Measurements from ENCODE around the gene SYPL1. TPM values are rescaled to one million over a fixed set of nuclear protein-coding genes. Genes with fewer than 3 reads are reported as not detected.
A peak's percentile ranks its signal among the peaks of the same experiment; 100 is the strongest.

Gene SYPL1
- polyA plus RNA-seq, 1 of the 3 experiments (the other 2 are of a cell fraction): 72.4 TPM

DNA sequence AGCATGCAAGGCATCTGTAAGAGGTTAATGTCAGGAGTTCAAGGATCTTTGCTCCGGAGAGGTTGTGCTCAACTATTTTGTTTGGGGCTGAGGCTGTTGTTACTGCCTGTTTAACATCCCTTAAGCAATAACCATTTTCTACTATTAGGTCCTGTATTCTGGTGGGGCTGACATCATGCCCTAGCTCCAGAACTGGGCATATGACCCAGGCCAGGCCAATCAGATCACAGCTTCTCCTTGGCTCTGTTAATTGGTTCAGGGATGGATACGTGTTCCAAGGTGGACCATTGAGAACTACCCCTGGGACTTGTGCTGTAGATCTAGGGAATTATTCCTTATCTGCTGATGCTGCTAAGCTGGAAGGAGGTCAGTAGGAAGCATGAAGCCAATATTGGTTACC lies 67.0 kb downstream of the SYPL1 start:
- H3F3A ChIP-seq (replicated peaks; ENCODE audit: insufficient read depth): peaks cover 7% of the 10 kb centered on the region
- peak overlapping the region; percentile 3; the same call in 1 of the 2 replicates for H3K4me2 ChIP-seq
- H3K27me3 ChIP-seq (ENCODE audit: insufficient read depth): no peaks in the 10 kb centered on the region
- no peak overlapping the region for H3K9ac ChIP-seq
- TF ChIP-seq, protein P1, sequence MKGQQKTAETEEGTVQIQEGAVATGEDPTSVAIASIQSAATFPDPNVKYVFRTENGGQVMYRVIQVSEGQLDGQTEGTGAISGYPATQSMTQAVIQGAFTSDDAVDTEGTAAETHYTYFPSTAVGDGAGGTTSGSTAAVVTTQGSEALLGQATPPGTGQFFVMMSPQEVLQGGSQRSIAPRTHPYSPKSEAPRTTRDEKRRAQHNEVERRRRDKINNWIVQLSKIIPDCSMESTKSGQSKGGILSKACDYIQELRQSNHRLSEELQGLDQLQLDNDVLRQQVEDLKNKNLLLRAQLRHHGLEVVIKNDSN (IDR thresholded peaks at IDR 0.05; ENCODE audit: borderline replicate concordance, low read depth): peak; percentile 51; the same call in 1 of the 2 replicates
- no peak for TF ChIP-seq IRF3 (IDR thresholded peaks at IDR 0.05; ENCODE audit: low read depth, low read length)
- H3K79me2 ChIP-seq (ENCODE audit: insufficient read depth): no peaks in the 10 kb centered on the region
- H4K20me1 ChIP-seq (ENCODE audit: insufficient read depth): no peaks in the 10 kb centered on the region
- DNase-seq: no peak
- ChIA-PET POLR2A (no interaction called here), CTCF (interaction anchor here (0.7 to 13.6 kb wide), 11 partner anchors 14 to 402 kb away, joined by 3 to 356 read pairs (median 57); no protein-coding TSS in a partner anchor)
- no peak overlapping the region for H2AFZ ChIP-seq (ENCODE audit: low read depth)
- H3K4me3 ChIP-seq (ENCODE audit: low read depth in 2 of 2, low read length in 1 of 2): no peak overlapping the region
- H3K27ac ChIP-seq (ENCODE audit: low read depth in 2 of 2, low read length in 1 of 2): no peak overlapping the region
- H3K36me3 ChIP-seq (replicated peaks in 1 of 2; ENCODE audit: control insufficient read depth in 1 of 2, insufficient read depth in 2 of 2, low read length in 1 of 2): no peaks in the 10 kb centered on the region
- peaks cover 4 to 30% of the 10 kb centered on the region in 2 experiments; a peak in 1 of 4 replicates for H3K4me1 ChIP-seq (ENCODE audit: control insufficient read depth in 1 of 2, insufficient read depth in 2 of 2, low read depth in 1 of 2, low read length in 1 of 2)
- WGBS (ENCODE audit: low lambda C conversion rate): 87% methylated on average over 2 of the region's 2 CpGs
- no peaks in the 10 kb centered on the region for H3K9me2 ChIP-seq
- no peaks in the 10 kb centered on the region for H3K9me3 ChIP-seq

GRCh38 chr7:106042196-106042611 lies 69.9 kb downstream of the SYPL1 start:
- Histone ChIP-seq H3K9ac (no peak overlapping the region), H3K9me3 (no peaks in the 10 kb centered on the region), H3K36me3 (replicated peaks in 1 of 2; ENCODE audit: control insufficient read depth in 1 of 2, insufficient read depth in 2 of 2, low read length in 1 of 2) (no peaks in the 10 kb centered on the region), H3K27ac (ENCODE audit: low read depth in 2 of 2, low read length in 1 of 2) (no peak overlapping the region), H3K4me1 (ENCODE audit: control insufficient read depth in 1 of 2, insufficient read depth in 2 of 2, low read depth in 1 of 2, low read length in 1 of 2) (peaks cover 4 to 25% of the 10 kb centered on the region in 2 experiments; a peak in 2 of 4 replicates), H3K4me2 (0 out of 2 replicates have a peak overlapping the region, but pooled peaks have one; percentile 41), H3K9me2 (no peaks in the 10 kb centered on the region), H2AFZ (ENCODE audit: low read depth) (peak overlapping the region; percentile 57; the same call in 1 of the 2 replicates), H3K27me3 (ENCODE audit: insufficient read depth) (no peaks in the 10 kb centered on the region), H3K4me3 (ENCODE audit: low read depth in 2 of 2, low read length in 1 of 2) (no peak overlapping the region; a peak in 1 of 4 replicates), H3K79me2 (ENCODE audit: insufficient read depth) (no peaks in the 10 kb centered on the region), H4K20me1 (ENCODE audit: insufficient read depth) (no peaks in the 10 kb centered on the region), H3F3A (replicated peaks; ENCODE audit: insufficient read depth) (peaks cover 7% of the 10 kb centered on the region)
- no peak for DNase-seq
- TF ChIP-seq RFX5 (IDR thresholded peaks at IDR 0.05; ENCODE audit: low read length) (no peak), RCOR1 (IDR thresholded peaks at IDR 0.05; ENCODE audit: low read length) (no peak), TAF1 (IDR thresholded peaks at IDR 0.05; ENCODE audit: borderline replicate concordance, low read depth, low read length) (no peak), TCF12 (IDR thresholded peaks at IDR 0.05) (no peak), SMC3 (IDR thresholded peaks at IDR 0.05; ENCODE audit: low read depth, low read length) (no peak)
- TF ChIP-seq, protein P1 (IDR thresholded peaks at IDR 0.05; ENCODE audit: borderline replicate concordance, low read depth): no peak
- TF ChIP-seq, protein P2, sequence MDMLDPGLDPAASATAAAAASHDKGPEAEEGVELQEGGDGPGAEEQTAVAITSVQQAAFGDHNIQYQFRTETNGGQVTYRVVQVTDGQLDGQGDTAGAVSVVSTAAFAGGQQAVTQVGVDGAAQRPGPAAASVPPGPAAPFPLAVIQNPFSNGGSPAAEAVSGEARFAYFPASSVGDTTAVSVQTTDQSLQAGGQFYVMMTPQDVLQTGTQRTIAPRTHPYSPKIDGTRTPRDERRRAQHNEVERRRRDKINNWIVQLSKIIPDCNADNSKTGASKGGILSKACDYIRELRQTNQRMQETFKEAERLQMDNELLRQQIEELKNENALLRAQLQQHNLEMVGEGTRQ (IDR thresholded peaks at IDR 0.05; ENCODE audit: borderline replicate concordance, low read depth, low read length): no peak
- TF ChIP-seq, protein P3, sequence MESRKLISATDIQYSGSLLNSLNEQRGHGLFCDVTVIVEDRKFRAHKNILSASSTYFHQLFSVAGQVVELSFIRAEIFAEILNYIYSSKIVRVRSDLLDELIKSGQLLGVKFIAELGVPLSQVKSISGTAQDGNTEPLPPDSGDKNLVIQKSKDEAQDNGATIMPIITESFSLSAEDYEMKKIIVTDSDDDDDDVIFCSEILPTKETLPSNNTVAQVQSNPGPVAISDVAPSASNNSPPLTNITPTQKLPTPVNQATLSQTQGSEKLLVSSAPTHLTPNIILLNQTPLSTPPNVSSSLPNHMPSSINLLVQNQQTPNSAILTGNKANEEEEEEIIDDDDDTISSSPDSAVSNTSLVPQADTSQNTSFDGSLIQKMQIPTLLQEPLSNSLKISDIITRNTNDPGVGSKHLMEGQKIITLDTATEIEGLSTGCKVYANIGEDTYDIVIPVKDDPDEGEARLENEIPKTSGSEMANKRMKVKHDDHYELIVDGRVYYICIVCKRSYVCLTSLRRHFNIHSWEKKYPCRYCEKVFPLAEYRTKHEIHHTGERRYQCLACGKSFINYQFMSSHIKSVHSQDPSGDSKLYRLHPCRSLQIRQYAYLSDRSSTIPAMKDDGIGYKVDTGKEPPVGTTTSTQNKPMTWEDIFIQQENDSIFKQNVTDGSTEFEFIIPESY (IDR thresholded peaks at IDR 0.05; ENCODE audit: borderline replicate concordance, low read depth): no peak
- TF ChIP-seq, protein P4, sequence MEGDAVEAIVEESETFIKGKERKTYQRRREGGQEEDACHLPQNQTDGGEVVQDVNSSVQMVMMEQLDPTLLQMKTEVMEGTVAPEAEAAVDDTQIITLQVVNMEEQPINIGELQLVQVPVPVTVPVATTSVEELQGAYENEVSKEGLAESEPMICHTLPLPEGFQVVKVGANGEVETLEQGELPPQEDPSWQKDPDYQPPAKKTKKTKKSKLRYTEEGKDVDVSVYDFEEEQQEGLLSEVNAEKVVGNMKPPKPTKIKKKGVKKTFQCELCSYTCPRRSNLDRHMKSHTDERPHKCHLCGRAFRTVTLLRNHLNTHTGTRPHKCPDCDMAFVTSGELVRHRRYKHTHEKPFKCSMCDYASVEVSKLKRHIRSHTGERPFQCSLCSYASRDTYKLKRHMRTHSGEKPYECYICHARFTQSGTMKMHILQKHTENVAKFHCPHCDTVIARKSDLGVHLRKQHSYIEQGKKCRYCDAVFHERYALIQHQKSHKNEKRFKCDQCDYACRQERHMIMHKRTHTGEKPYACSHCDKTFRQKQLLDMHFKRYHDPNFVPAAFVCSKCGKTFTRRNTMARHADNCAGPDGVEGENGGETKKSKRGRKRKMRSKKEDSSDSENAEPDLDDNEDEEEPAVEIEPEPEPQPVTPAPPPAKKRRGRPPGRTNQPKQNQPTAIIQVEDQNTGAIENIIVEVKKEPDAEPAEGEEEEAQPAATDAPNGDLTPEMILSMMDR (IDR thresholded peaks at IDR 0.05): no peak
- ChIA-PET POLR2A (no interaction called here), CTCF (interaction anchor here (0.6 to 13.6 kb wide), 104 partner anchors 9 to 682 kb away, joined by 3 to 356 read pairs (median 5); partner anchors contain the start of genes ATXN7L1, RINT1 and SYPL1)
- 98% methylated on average over 4 of the region's 4 CpGs for WGBS (ENCODE audit: low lambda C conversion rate)

Data from SK-N-SH (cell line).